Transverse colon (tissue), 4 donors: ENCODE results near the gene CCDC39.

Experiments
- POLR2A ChIP-seq: fragments of 450-650 bp; IDR thresholded peaks from one replicate; pipeline ENCODE4 v1.6.1; 2016; ENCODE audit warnings: antibody characterized with exemption, mild to moderate bottlenecking, moderate library complexity
- POLR2AphosphoS5 ChIP-seq, 3 donors: sonication (generic); formaldehyde crosslinking; IDR thresholded peaks; one replicate each; pipeline ENCODE4 v1.6.1; 2016; ENCODE audit warnings: antibody characterized with exemption in 3 of 3
- TF ChIP-seq, protein P1 (sequence below), 5 experiments: fragments of 200-600 bp in 3 of 5; fragments of 450-650 bp in 2 of 5; sonication (generic) in 3 of 5; IDR thresholded peaks; 1 replicate in 2 of 5; 2 replicates in 3 of 5; pipeline ENCODE4 v1.5.1; 2016 to 2017; ENCODE audit warnings: antibody characterized with exemption in 5 of 5, inconsistent platforms in 3 of 5, mild to moderate bottlenecking in 2 of 5, moderate library complexity in 1 of 5

DNA sequence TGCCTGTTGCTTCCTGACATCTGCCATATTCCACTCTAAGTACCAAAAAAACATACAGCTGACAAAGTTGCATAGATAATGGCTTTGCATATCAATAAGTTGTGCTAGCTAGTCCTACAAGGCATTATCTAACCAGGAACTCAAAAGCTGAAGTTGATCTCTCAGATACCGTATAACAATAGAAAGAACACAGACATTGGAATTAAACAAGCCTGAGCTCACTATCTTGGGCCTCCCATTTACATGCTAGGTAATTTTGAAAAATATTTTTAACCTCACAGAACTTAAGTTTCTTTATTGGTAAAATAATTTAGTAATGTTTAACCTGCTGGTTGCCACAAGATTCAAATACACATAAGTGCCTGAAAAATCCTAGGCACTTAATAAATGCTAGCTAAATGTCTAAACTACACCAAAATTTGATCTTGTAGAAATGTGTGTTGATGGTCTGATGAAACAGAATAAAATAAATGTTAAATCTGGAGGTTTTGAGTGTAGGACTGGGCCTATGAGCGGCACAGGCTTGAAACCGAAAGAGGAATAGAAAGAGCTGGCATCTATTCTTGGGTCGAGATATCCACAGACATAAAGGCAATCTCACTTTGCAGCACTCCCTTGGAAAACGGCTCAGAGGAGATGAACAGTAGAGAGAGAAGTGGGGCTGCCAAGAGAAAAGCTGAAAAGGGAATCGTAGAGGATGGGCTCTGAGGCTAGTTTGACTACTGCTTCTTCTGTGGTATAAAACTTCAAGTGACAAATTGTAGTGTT is 107.3 kb downstream of the CCDC39 start:
- TF ChIP-seq, protein P1, sequence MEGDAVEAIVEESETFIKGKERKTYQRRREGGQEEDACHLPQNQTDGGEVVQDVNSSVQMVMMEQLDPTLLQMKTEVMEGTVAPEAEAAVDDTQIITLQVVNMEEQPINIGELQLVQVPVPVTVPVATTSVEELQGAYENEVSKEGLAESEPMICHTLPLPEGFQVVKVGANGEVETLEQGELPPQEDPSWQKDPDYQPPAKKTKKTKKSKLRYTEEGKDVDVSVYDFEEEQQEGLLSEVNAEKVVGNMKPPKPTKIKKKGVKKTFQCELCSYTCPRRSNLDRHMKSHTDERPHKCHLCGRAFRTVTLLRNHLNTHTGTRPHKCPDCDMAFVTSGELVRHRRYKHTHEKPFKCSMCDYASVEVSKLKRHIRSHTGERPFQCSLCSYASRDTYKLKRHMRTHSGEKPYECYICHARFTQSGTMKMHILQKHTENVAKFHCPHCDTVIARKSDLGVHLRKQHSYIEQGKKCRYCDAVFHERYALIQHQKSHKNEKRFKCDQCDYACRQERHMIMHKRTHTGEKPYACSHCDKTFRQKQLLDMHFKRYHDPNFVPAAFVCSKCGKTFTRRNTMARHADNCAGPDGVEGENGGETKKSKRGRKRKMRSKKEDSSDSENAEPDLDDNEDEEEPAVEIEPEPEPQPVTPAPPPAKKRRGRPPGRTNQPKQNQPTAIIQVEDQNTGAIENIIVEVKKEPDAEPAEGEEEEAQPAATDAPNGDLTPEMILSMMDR (IDR thresholded peaks at IDR 0.05) = no peak
- no peak for TF ChIP-seq POLR2A
- no peak for TF ChIP-seq POLR2AphosphoS5 (IDR thresholded peaks at IDR 0.05)
